Stimulated activated naive CD8-positive, alpha-beta T cell treated with anti-CD3 and anti-CD28 coated beads, Interleukin-15, amount 100 ng/mL, for 72 hours (primary cell): ENCODE measurements around the gene CSTB.
A peak's percentile ranks its signal among the peaks of the same experiment; 100 is the strongest.

Source experiments
- ATAC-seq: fragments of 150-1000 bp; cut with Tn5 transposase; 2 replicates; pipeline ENCODE4 v1.10.0; 2021; ENCODE audit warnings: mild to moderate bottlenecking, moderate library complexity
- DNase-seq, 2 donors: peaks; one replicate each; pipeline ENCODE4 v3.0.0; 2021 to 2022
- H3K27ac Mint-ChIP-seq, 2 donors: one replicate each; pipeline ENCODE4 v1.8.0; 2022; ENCODE audit warnings: mild to moderate bottlenecking in 2 of 2, mixed read lengths in 2 of 2, moderate library complexity in 2 of 2
- H3K27me3 Mint-ChIP-seq: one replicate; pipeline ENCODE4 v1.8.0; 2022; ENCODE audit warnings: mixed read lengths
- H3K4me1 Mint-ChIP-seq: one replicate; pipeline ENCODE4 v1.8.0; 2022; ENCODE audit warnings: mild to moderate bottlenecking, mixed read lengths
- H3K4me3 Mint-ChIP-seq, 2 donors: one replicate each; pipeline ENCODE4 v1.8.0; 2022; ENCODE audit warnings: mild to moderate bottlenecking in 2 of 2, mixed read lengths in 2 of 2, moderate library complexity in 1 of 2
- H3K9me3 Mint-ChIP-seq, 2 donors: one replicate each; pipeline ENCODE4 v1.8.0; 2022; ENCODE audit warnings: mixed read lengths in 2 of 2

Gene CSTB

DNA sequence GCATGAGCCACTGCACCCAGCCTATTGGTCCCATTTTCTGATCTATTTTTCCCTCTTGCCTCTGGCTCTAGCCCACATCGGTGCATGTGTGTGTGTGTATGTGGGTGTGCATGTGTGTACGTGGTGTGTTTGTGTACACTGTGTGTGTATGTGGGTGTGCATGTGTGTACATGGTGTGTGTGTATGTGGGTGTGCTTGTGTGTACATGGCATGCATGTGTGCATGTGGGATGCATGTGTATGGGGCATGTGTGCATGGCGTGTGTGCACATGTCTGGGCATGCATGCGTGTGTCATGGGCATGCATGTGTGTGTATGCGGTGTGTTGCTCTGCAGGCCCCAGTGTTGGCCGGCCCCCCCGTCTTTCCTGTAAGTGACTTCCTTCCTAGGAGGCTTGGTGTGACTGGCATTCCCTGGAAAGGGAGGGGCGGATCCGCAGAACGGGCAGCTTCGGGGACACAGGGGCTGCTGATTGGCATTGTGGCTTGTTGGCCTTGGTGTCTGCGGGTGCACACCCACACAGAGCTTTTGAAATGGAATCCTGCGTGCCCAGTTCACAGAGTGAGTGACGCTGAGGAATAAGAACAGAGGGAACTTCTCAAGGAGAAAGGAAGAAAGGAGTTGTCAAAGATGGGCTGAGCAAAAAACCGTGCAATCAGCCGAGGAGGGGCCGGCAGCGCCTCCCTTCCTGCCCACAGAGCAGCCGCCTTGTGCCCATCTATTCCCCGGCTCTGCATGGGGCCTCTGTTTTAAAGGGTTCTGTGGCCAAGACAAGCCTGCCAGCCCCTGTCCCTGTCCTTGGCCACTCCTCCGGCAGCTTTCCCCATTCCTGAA is 49.2 kb downstream of the CSTB start:
- Mint-ChIP-seq H3K9me3 (no peaks in the 10 kb centered on the region), H3K27me3 (no peaks in the 10 kb centered on the region), H3K4me1 (peaks cover 82% of the 10 kb centered on the region), H3K4me3 (peak overlapping the region; percentile 21 to 94), H3K27ac (no peak overlapping the region)
- DNase-seq: no peak
- ATAC-seq: no peak
